GM18520 (cell line): Measurements from ENCODE around the gene PLA2G1B.
"Not testable (repeated sequence)": the region's sequence is repeated elsewhere in the genome, so short reads cannot be mapped to it uniquely, and the experiment has no call there.

Source experiments
- ATAC-seq: cut with Tn5 transposase; IDR thresholded peaks from one replicate; pipeline ENCODE4 v1.9.1; 2021; ENCODE audit not compliant: unreplicated experiment

The PLA2G1B gene

GRCh38 chr12:120359128-120359527 is 31.5 kb upstream of the PLA2G1B start:
- ATAC-seq = no peak

DNA sequence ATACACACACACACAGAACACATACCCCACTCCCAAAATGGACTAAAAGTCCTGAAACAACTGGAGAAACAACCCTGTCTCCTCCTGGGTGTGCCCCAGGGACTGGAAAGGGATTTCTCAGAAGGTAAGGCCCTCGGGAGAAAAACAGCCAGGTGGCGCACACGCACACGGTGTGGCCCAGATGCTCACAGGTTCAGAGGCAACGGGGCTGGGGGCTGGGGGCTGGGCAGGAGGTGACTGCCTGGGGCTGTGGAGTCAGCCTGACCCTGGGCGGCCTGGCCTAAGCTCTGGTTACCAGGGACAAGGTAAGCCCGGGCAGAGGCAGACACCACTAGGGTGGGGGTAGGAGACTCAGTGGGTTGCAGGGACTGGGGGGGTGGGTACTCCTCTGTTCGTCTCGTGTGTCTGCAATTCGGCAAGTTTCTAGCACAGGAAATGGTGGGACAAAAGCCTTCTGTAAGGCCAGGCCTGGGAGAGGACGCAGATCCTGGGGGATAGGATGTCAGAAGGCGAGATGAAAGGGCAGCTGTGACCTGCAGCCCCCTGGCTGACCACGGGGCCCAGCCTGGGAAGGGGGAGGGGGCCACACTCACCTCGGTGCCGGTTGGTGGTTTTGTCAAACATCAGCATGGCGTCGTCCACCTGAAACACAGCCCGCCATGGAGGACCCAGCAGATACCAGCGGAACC is 31.0 kb upstream of the PLA2G1B start:
- ATAC-seq = no peak

- ATAC-seq = no peak
Measured at GRCh38 chr12:120357104-120357503, 29.5 kb upstream of the PLA2G1B start.

DNA sequence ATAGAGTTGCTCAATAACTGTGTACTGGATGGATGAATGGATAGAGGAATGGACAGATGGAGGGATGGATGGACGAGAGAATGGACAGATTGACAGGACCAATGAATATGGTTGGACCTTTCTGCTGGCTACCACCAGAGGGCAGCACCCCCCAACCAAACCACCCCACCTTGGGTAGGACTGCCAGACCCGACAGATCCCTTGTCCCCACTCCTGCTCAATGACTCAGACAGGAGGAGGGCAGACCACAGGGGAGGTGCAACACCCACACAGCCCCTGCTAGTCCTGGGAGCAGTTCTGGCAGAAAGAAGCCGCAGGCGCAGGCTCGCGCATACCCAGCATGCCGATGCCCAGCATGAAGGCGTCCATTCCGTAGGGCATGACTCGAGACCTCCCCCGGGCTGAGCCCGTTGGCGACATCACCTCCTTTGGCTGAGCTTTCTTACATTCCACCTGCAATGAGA is 29.0 kb upstream of the PLA2G1B start:
- no peak for ATAC-seq

DNA sequence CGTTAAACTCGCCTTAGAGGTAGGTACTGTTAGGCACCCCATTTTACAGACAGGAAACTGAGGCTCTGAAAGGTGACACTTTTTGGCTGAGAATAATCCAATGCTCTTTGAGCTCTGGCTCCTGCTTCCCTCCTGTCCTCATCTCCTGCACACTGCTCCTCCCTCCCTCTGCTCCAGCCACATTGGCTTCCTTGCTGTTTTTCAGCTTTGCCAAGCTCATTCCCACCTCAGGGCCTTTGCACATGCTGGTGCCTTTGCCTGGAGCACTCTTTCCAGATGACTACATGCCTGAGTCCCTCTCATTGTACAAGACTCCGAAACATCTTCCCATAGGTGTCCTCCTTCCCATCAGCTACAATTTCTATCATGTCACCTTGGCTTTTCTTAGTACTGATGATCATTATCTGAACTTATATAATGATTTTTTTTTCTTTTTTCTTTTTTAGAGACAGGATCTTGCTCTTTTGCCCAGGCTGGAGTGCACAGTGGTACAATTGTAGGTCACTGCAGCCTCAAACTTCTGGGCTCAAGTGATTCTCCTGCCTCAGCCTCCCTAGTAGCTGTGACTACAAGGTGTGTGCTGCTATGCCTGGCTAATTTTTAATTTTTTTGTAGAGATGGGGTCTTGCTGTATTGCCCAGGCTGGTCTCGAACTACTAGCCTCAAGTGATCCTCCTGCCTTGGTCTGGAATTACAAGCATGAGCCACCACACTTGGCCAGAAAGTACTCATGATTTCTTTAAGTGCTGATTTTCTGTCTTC is 26.2 kb upstream of the PLA2G1B start:
- no peak for ATAC-seq

DNA sequence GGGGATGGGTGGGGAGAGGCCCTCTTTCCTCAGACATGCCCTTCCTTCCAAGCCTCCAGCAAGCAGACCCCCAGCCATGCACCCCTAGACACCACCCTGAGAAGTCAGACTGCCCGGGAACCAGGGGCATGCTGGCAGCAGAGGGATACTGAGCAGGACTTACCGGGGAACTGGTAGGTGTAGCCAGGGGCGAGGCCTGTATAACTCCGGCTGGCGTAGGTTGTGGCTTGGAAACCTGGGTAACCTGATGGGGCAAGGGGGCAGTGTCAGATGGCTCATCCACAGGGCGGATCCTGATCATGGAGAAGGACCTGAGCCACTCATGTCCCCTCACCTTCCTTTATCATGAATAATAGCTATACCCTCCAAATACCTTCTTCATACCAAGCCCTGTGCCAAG is 25.6 kb upstream of the PLA2G1B start:
- no peak for ATAC-seq

DNA sequence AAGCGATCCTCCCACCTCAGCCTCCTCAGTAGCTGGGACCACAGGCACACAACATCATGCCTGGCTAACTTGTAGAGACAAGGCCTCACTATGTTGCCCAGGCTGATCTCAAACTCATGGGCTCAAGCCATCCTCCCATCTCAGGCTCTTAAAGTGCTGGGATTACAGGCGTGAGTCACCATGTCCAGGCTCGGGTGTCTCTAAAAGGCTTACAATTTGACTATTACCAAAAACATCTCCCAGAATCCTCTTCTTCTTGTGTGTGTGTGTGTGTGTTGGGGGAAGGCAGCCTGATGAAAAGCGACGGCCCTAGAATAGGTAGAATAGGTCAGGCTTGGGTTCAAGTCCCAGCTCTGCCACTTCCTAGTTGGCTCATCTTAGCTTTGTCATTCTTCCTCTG is 24.5 kb upstream of the PLA2G1B start:
- no peak for ATAC-seq

DNA sequence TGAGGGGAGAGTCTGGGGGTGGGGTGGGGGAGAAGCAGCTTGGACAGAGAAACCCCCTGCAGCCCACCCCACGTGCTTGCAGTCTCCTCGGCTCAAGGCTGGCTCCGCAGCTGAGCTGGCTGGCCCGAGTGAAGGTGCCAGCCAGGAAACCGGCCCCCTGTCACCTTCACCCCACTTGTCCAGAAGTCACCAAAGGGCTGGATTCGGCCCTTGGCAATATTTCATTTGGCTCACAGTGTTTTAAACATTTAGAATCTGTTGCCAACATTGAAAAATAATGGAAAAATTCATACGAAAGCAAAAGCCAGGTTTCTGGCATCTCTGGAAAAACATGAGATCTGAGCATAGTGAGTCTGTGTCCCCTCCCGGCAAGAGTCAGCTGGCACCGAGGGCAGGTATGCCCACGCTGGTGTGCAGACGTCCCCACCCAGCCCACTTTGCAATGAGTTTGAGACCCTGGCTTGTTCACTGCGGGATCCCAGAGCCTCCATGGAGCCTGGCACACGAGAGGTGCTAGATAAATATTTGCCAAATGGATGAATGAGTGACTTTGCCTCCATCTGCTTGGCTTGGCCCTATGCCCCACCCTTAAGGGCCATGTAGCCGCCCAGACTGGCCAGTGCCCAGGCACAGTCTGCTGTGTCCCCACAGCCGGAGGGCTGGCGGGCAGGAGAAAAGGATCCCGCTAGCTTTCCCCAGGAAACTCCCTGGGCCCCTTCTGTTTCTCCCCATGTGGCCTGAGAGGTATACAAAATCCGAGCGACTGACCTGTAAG is 23.2 kb upstream of the PLA2G1B start:
- ATAC-seq = no peak

GRCh38 chr12:120347766-120348165 is 20.2 kb upstream of the PLA2G1B start:
- ATAC-seq = no peak

DNA sequence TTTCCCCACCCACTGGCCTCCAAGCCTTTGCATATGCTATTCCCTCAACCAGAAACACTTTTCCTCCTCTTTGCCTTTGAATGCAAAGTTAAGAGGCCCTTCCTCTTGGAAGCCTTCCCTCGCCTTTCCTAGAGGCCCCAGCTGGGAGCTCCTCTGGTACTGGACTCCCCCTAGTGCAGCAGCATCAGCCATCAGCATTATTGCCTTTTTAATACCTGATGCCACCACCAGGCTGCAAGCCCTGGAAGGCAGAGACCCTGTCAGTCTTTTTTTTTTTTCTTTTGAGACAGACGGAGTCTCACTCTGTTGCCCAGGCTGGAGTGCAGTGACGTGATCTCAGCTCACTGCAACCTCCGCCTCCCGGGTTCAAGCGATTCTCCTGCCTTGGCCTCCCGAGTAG is 19.1 kb upstream of the PLA2G1B start:
- ATAC-seq = no peak

GRCh38 chr12:120346031-120346430 is 18.5 kb upstream of the PLA2G1B start:
- ATAC-seq = no peak

- ATAC-seq = no peak
Measured at GRCh38 chr12:120343692-120344091, 16.1 kb upstream of the PLA2G1B start.

- ATAC-seq = no peak
Measured at GRCh38 chr12:120343039-120343537, 15.5 kb upstream of the PLA2G1B start.

DNA sequence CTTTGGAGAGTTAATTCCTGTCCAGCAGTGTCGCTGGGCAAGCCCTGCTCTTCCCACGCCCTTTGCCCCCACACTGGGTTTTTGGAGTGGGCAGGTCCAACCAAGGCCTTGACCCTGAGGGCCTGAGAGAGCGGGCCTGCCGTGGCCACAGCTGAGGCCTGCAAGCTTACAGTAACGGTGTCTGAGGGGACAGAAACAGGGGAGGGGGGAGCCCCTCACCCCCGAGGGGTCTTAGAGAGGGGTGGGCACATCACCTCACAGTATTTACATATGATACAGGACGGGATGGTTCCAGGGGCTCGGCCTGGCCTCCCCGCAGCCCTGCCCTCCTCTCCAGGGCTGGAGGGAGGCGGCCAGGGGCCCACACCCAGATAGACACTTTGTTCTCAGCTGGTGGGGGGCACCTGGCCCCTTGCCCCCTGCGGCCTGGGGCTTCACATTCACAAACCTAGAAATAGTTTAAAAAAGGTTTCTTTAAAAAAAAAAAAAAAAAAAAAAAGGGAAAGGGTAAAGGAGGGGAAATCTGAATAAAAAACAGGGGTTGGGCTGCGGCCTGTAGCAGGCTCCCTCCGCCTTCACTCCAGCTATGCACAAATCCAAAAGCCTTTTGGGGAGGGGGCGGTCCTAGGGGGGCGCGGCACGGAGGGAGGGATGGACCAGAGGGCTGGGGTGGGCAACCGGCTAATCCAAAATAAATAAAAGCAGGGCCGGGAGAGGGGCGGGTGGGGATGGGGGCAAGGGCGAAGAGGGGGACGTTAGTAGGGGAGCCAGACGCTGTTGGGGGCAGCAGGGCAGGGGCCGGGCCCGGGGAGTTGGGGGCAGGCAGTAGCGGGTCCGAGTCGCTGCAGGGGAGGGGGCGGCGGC is 14.8 kb upstream of the PLA2G1B start:
- ATAC-seq = no peak

DNA sequence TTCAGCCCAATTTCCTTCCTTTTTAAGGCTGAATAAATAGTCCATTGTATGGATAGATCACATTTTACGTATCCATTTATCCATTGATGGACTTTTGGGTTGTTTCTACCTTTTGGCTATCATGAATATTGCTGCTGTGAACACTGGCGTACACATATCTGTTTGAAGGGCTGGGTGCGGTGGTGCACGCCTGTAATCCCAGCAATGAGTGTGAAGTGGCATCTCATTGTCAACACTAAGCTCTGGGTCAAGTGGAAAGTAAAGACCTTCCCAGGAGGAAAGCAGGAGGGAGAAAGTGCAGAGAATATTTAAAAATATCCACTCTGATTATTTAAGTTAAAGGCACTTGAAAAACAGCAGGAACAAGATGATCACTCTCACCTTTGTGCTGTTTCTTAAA is 11.7 kb upstream of the PLA2G1B start:
- ATAC-seq = no peak

GRCh38 chr12:120337730-120338129 is 10.2 kb upstream of the PLA2G1B start:
- no peak for ATAC-seq

DNA sequence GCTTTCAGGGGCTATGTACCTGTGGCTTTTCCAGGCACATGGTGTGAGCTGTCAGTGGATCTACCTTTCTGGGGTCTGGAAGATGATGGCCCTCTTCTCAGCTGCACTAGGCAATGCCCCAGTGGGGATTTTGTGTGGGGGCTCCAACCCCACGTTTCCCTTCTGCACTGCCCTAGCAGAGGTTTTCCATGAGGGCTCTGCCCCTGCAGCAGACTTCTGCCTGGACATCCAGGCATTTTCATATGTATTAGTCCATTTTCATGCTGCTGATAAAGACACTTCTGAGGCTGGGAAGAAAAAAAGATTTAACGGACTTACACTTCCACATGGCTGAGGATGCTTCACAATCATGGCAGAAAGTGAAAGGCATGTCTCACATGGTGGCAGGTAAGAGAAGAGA is 8.8 kb upstream of the PLA2G1B start:
- ATAC-seq = not testable (repeated sequence)

DNA sequence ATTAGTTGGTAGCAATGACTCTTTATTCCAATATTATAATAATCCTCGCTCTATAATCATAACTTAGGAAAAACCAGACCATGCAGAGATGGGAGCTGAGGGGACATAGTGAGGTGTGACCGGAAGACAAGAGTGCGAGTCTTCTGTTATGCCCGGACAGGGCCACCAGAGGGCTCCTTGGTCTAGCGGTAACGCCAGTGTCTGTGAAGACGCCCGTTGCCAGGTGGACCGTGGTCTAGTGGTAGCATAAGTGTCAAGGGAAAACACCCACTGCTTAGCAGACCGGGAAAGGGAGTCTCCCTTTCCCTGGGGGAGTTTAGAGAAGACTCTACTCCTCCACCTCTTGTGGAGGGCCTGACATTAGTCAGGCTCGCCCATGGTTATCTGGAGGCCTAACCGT is 7.9 kb upstream of the PLA2G1B start:
- ATAC-seq = not testable (repeated sequence)

DNA sequence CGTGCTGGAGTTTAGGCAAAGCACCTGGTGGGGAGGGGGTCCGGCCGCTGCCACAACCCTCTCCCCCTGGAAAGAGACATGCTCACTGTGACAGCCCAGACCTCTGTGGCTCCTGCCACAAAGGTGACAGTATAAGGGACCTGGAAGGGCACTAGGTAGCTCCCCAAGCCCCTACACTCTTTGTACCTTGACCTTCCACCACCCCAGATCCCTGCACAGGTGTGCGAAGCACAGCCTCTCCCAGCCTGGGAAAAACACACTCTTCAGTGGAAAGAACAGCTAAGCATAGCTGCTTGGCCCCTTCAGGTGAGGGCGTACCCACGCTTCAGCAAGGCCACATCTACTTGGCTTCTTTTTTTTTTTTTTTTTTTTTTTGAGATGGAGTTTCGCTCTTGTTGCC is 4.9 kb upstream of the PLA2G1B start:
- ATAC-seq = no peak

DNA sequence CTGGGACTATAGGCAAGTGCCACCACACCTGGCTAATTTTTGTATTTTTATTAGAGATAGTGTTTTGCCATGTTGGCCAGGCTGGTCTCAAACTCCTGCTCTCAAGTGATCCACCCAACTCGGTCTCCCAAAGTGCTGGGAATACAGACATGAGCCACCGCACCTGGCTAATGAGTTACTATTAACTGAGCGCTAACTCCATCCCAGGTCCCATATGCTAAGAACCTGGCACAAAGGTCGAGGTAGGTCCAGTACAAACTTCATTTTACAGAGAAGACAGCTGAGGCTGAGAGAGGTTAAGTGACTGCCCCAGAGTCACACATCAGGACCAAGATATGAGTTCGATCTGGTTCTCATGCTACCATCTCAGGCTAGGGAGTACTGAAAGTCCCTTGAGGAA is 4.5 kb upstream of the PLA2G1B start:
- ATAC-seq = no peak

DNA sequence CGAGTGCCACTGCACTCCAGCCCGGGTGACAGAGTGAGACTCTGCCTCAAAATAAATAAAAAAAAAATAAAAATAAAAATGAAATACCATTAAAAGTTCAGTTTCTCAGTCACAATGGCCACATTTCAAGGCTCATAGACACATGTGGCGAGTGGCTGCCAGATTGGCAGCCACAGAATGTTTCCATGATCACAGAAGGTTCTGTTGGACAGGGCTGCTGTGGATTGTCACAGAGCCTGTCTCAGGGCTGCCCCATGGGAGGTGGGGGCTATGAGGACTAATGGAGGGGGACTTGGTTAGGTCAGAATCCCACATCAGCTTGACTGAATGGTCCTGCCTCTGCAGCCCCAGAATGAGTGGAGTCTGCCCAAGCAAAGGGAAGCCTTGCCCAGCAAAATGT is 3.8 kb upstream of the PLA2G1B start:
- ATAC-seq = no peak
